Breast epithelium (tissue), 4 donors: ENCODE measurements around the gene FZR1. TPM values are rescaled to one million over a fixed set of nuclear protein-coding genes. Genes with fewer than 3 reads are reported as not detected.

Source experiments
- DNase-seq, 2 donors: peaks; one replicate each; pipeline ENCODE4 v3.0.0-alpha.2; 2019; ENCODE audit warnings: low spot score in 2 of 2
- H3K27ac ChIP-seq, 2 donors: fragments of 200-600 bp; sonication (generic) in 1 of 2; one replicate each; pipeline ENCODE4 v1.5.1; 2016 to 2019; ENCODE audit warnings: mild to moderate bottlenecking in 1 of 2
- H3K27me3 ChIP-seq, 2 donors: fragments of 200-600 bp; sonication (generic) in 1 of 2; one replicate each; pipeline versions ENCODE4 v1.5.1 to v1.6.0; 2017 to 2019; ENCODE audit warnings: control low read depth in 1 of 2, mild to moderate bottlenecking in 1 of 2
- H3K36me3 ChIP-seq: fragments of 200-600 bp; one replicate; pipeline ENCODE4 v1.5.1; 2019
- H3K4me1 ChIP-seq, 2 donors: fragments of 200-600 bp; sonication (generic); one replicate each; pipeline ENCODE4 v1.5.1; 2016 to 2019; ENCODE audit warnings: control low read depth in 1 of 2
- H3K4me3 ChIP-seq, 3 donors: fragments of 200-600 bp; sonication (generic); 1 replicate in 2 of 3; 2 replicates in 1 of 3; pipeline ENCODE4 v1.5.1; 2016 to 2019; ENCODE audit warnings: mild to moderate bottlenecking in 3 of 3, moderate library complexity in 2 of 3
- H3K9me3 ChIP-seq, 2 donors: fragments of 200-600 bp; sonication (generic) in 1 of 2; one replicate each; pipeline ENCODE4 v1.5.1; 2016 to 2019; ENCODE audit warnings: control low read depth in 1 of 2
- POLR2A ChIP-seq: fragments of 450-650 bp; IDR thresholded peaks from one replicate; pipeline ENCODE4 v1.6.1; 2016; ENCODE audit warnings: antibody characterized with exemption, mild to moderate bottlenecking, moderate library complexity
- POLR2AphosphoS5 ChIP-seq, 3 donors: sonication (generic); formaldehyde crosslinking; IDR thresholded peaks; one replicate each; pipeline ENCODE4 v1.6.1; 2017; ENCODE audit warnings: antibody characterized with exemption in 3 of 3
- intact Hi-C: fragments of 100-400 bp; cut with DNase I; formaldehyde crosslinking; loops from one replicate; pipeline ENCODE4 v1.15.1; 2023; ENCODE audit warnings: low total_unique reads
- total RNA-seq, 3 donors: library from RNA; depleted of rRNA; stranded (reverse); fragments of >200 nt; gene quantifications; one replicate each; pipeline ENCODE4 v1.1.0, GENCODE V29; 2016
- TF ChIP-seq, protein P1 (sequence below), 3 donors: fragments of 450-650 bp; IDR thresholded peaks; one replicate each; pipeline ENCODE4 v1.5.1; 2016 to 2017; ENCODE audit warnings: antibody characterized with exemption in 3 of 3, mild to moderate bottlenecking in 3 of 3, moderate library complexity in 3 of 3

FZR1 gene
- total RNA-seq, 3 donors from 2014 or later = 15.8 to 28.7 (median 26.5) TPM

- intact Hi-C loops = no loop called here
Observed at GRCh38 chr19:3474614-3475013, 31.5 kb upstream of the FZR1 start.

DNA sequence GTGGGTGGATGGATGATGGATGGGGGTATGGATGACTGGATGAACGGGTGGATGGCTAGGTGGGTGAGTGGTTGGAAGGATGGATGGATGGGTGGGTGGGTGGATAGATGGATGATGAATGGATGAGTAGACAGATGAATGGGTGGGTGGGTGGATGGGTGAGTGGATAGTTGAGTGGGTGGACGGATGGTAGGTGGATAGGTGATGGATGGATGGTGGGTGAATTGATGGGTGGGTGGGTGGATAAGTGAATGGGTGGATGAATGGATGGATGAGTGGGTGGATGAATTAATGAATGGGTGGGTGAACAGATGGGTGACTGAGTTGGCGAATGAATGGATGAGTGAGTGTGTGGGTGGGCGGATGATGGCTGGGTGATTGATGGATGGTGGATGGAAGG is 30.7 kb upstream of the FZR1 start:
- H3K27me3 ChIP-seq = peaks cover 5 to 6% of the 10 kb centered on the region in 2 donors
- DNase-seq = no peak
- peaks cover 0 to 3% of the 10 kb centered on the region in 2 donors for H3K4me1 ChIP-seq
- intact Hi-C loops = no loop called here
- H3K27ac ChIP-seq = no peak overlapping the region
- no peaks in the 10 kb centered on the region for H3K9me3 ChIP-seq
- TF ChIP-seq, protein P1, sequence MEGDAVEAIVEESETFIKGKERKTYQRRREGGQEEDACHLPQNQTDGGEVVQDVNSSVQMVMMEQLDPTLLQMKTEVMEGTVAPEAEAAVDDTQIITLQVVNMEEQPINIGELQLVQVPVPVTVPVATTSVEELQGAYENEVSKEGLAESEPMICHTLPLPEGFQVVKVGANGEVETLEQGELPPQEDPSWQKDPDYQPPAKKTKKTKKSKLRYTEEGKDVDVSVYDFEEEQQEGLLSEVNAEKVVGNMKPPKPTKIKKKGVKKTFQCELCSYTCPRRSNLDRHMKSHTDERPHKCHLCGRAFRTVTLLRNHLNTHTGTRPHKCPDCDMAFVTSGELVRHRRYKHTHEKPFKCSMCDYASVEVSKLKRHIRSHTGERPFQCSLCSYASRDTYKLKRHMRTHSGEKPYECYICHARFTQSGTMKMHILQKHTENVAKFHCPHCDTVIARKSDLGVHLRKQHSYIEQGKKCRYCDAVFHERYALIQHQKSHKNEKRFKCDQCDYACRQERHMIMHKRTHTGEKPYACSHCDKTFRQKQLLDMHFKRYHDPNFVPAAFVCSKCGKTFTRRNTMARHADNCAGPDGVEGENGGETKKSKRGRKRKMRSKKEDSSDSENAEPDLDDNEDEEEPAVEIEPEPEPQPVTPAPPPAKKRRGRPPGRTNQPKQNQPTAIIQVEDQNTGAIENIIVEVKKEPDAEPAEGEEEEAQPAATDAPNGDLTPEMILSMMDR (IDR thresholded peaks at IDR 0.05) = no peak
- TF ChIP-seq POLR2AphosphoS5 (IDR thresholded peaks at IDR 0.05) = no peak
- no peak for TF ChIP-seq POLR2A
- no peak overlapping the region for H3K4me3 ChIP-seq
- no peaks in the 10 kb centered on the region for H3K36me3 ChIP-seq

More at GRCh38 chr19:3474614-3475013, 31.5 kb upstream of the FZR1 start:
- Histone ChIP-seq H3K4me1 (peaks cover 0 to 3% of the 10 kb centered on the region in 2 donors), H3K36me3 (no peaks in the 10 kb centered on the region), H3K9me3 (no peaks in the 10 kb centered on the region), H3K4me3 (no peak overlapping the region), H3K27me3 (no peaks in the 10 kb centered on the region), H3K27ac (no peak overlapping the region)
- TF ChIP-seq, protein P1 (IDR thresholded peaks at IDR 0.05) = no peak
- no peak for TF ChIP-seq POLR2A
- no peak for DNase-seq

DNA sequence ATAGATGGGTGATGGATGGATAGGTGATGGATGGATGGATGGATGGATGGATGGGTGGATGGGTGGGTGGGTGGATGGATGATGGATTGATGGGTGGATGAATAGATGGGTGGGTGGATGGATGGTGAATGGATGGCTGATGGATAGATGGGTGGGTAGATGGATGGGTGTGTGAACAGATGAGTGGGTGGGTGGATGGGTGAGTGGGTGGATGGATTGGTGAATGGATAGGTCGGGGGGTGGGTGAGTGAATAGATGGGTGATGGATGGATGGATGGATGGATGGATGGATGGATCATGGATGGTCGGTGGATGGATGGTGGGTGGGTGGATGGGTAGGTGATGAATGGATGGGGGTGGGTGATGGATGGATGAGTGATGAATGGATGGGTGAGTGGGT is 29.3 kb upstream of the FZR1 start:
- Histone ChIP-seq H3K27ac (no peak overlapping the region), H3K36me3 (no peaks in the 10 kb centered on the region), H3K4me3 (no peak overlapping the region), H3K9me3 (no peaks in the 10 kb centered on the region), H3K27me3 (peaks cover 8 to 18% of the 10 kb centered on the region in 2 donors), H3K4me1 (peaks cover 0 to 3% of the 10 kb centered on the region in 2 donors)
- TF ChIP-seq POLR2A = no peak
- TF ChIP-seq, protein P1 (IDR thresholded peaks at IDR 0.05) = no peak
- no peak for TF ChIP-seq POLR2AphosphoS5 (IDR thresholded peaks at IDR 0.05)
- no peak for DNase-seq
- intact Hi-C loops = no loop called here

DNA sequence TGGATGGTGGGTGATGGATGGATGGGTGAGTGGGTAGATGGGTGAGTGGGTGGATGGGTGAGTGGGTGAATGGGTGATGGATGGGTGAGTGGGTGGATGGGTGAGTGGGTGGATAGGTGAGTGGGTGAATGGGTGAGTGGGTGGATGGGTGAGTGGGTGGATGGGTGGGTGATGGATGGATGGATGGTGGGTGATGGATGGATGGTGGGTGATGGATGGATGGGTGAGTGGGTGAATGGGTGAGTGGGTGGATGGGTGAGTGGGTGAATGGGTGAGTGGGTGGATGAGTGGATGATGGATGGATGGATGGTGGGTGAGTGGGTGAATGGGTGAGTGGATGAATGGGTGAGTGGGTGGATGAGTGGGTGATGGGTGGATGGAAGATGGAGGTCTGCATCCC is 28.6 kb upstream of the FZR1 start:
- TF ChIP-seq, protein P1 (IDR thresholded peaks at IDR 0.05) = no peak
- TF ChIP-seq POLR2A = no peak
- no peak for TF ChIP-seq POLR2AphosphoS5 (IDR thresholded peaks at IDR 0.05)
- H3K4me3 ChIP-seq = no peak overlapping the region

GRCh38 chr19:3477951-3478350 is 28.2 kb upstream of the FZR1 start:
- intact Hi-C loops = no loop called here
- H3K27me3 ChIP-seq = peaks cover 8 to 29% of the 10 kb centered on the region in 2 donors

More for the DNA sequence above, 28.6 kb upstream of the FZR1 start:
- no peaks in the 10 kb centered on the region for H3K36me3 ChIP-seq
- H3K27ac ChIP-seq = no peak overlapping the region
- H3K9me3 ChIP-seq = no peaks in the 10 kb centered on the region
- DNase-seq = no peak
- intact Hi-C loops = no loop called here
- H3K4me1 ChIP-seq = no peaks in the 10 kb centered on the region
- peaks cover 8 to 25% of the 10 kb centered on the region in 2 donors for H3K27me3 ChIP-seq

More at GRCh38 chr19:3477951-3478350, 28.2 kb upstream of the FZR1 start:
- no peak overlapping the region for H3K4me3 ChIP-seq
- H3K27ac ChIP-seq = no peak overlapping the region
- H3K36me3 ChIP-seq = no peaks in the 10 kb centered on the region
- H3K9me3 ChIP-seq = no peaks in the 10 kb centered on the region
- H3K4me1 ChIP-seq = no peaks in the 10 kb centered on the region
- TF ChIP-seq POLR2AphosphoS5 (IDR thresholded peaks at IDR 0.05) (no peak), POLR2A (no peak)
- TF ChIP-seq, protein P1 (IDR thresholded peaks at IDR 0.05) = no peak
- no peak for DNase-seq
